ENCODE data around the gene GRIA1.

Gene GRIA1

DNA sequence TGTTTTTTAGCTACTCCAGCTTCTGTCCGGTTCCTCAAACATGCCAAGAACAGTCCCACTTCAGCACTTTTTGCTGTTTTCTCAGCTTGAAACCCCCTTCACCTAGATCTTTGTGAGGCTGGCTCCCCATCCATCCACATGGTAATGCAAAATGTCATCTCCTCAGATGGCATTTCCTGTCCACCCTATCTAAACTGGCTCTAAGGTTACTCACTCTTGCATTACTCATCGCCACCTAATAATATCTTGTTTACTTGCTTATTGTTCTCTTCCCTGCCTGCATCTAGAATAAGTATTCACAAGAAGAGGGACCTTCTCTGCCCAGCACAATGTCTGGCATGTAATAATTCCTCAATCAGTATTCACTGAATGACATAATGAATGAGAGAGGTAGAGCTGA is 328.2 kb downstream of the GRIA1 start:
- no peaks in the 10 kb centered on the region for H3K9me3 ChIP-seq (ENCODE audit: insufficient read depth, low read depth, low read length)
- H3K27me3 ChIP-seq (ENCODE audit: insufficient read depth, low read length, poor library complexity, severe bottlenecking) = no peaks in the 10 kb centered on the region
- H3K9me2 ChIP-seq (replicated peaks; ENCODE audit: low read depth, low read length) = no peaks in the 10 kb centered on the region
- H3K4me3 ChIP-seq (ENCODE audit: low read length, poor library complexity, severe bottlenecking) = no peak overlapping the region
- no peak for TF ChIP-seq EZH2phosphoT487 (IDR thresholded peaks at IDR 0.05; ENCODE audit: borderline replicate concordance)
- TF ChIP-seq, protein P1, sequence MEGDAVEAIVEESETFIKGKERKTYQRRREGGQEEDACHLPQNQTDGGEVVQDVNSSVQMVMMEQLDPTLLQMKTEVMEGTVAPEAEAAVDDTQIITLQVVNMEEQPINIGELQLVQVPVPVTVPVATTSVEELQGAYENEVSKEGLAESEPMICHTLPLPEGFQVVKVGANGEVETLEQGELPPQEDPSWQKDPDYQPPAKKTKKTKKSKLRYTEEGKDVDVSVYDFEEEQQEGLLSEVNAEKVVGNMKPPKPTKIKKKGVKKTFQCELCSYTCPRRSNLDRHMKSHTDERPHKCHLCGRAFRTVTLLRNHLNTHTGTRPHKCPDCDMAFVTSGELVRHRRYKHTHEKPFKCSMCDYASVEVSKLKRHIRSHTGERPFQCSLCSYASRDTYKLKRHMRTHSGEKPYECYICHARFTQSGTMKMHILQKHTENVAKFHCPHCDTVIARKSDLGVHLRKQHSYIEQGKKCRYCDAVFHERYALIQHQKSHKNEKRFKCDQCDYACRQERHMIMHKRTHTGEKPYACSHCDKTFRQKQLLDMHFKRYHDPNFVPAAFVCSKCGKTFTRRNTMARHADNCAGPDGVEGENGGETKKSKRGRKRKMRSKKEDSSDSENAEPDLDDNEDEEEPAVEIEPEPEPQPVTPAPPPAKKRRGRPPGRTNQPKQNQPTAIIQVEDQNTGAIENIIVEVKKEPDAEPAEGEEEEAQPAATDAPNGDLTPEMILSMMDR (conservative IDR thresholded peaks at IDR 0.05; ENCODE audit: low read length) = no peak
- no peaks in the 10 kb centered on the region for H3F3A ChIP-seq (ENCODE audit: low read depth)
- no peak overlapping the region for H2AFZ ChIP-seq (ENCODE audit: low read length)
- no peaks in the 10 kb centered on the region for H3K36me3 ChIP-seq (ENCODE audit: insufficient read depth, low read length)
- H3K4me2 ChIP-seq (ENCODE audit: low read depth, low read length, poor library complexity, severe bottlenecking) = no peak overlapping the region
- no peaks in the 10 kb centered on the region for H3K79me2 ChIP-seq (ENCODE audit: insufficient read depth, low read length)
- H4K20me1 ChIP-seq (ENCODE audit: insufficient read depth, low read length, poor library complexity, severe bottlenecking) = no peaks in the 10 kb centered on the region
- no peak overlapping the region for H3K9ac ChIP-seq (ENCODE audit: low read depth, low read length, poor library complexity, severe bottlenecking)
- H3K4me1 ChIP-seq (ENCODE audit: insufficient read depth, low read length, poor library complexity, severe bottlenecking) = no peaks in the 10 kb centered on the region

DNA sequence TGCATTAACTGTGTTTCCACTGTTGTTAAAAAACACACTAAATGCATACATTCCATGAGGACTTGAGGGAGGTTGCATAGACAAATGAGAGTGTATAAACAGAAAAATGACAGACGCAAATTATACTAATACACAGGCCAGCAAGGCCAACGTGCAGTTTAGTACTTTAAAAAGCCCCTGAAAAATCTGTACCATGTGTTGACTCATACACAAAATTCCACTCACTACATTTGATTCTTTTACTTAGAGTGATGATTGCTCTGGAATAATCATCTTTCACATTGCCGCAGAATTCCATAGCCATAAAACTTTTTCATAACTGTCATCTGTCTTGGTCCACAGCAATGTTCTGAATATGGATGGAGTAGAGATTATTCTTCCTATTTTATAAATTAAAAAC is 332.6 kb downstream of the GRIA1 start:
- TF ChIP-seq, protein P1 (conservative IDR thresholded peaks at IDR 0.05; ENCODE audit: low read length) = no peak
- no peak for TF ChIP-seq EZH2phosphoT487 (IDR thresholded peaks at IDR 0.05; ENCODE audit: borderline replicate concordance)
- Histone ChIP-seq H3F3A (ENCODE audit: low read depth) (no peaks in the 10 kb centered on the region), H3K4me2 (ENCODE audit: low read depth, low read length, poor library complexity, severe bottlenecking) (no peak overlapping the region), H3K27me3 (ENCODE audit: insufficient read depth, low read length, poor library complexity, severe bottlenecking) (no peaks in the 10 kb centered on the region), H3K4me3 (ENCODE audit: low read length, poor library complexity, severe bottlenecking) (no peak overlapping the region), H3K36me3 (ENCODE audit: insufficient read depth, low read length) (no peaks in the 10 kb centered on the region), H3K9ac (ENCODE audit: low read depth, low read length, poor library complexity, severe bottlenecking) (no peak overlapping the region), H3K9me2 (replicated peaks; ENCODE audit: low read depth, low read length) (no peaks in the 10 kb centered on the region), H3K4me1 (ENCODE audit: insufficient read depth, low read length, poor library complexity, severe bottlenecking) (peaks cover 14% of the 10 kb centered on the region), H2AFZ (ENCODE audit: low read length) (no peak overlapping the region), H4K20me1 (ENCODE audit: insufficient read depth, low read length, poor library complexity, severe bottlenecking) (no peaks in the 10 kb centered on the region), H3K79me2 (ENCODE audit: insufficient read depth, low read length) (no peaks in the 10 kb centered on the region), H3K9me3 (ENCODE audit: insufficient read depth, low read depth, low read length) (no peaks in the 10 kb centered on the region)

DNA sequence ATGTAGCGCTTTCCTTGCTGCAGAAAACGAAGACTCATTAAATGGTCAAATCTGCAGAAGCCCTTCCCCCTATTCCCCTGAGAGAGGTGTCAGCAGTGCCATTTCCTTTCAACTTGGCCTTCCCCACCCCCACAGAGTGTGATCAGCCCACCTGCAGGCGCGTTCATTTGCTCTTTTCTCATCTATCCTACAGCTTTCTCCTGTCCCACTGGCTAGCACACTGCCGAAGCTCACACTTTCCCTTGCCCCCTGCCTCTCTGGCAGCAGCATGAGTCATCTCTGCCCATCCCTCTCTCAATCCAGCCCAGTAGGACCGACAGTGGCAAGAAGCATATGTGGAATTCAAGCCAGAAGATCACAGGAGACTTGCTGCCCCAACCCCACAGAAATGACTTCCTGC is 334.4 kb downstream of the GRIA1 start:
- Histone ChIP-seq H3K4me2 (ENCODE audit: low read depth, low read length, poor library complexity, severe bottlenecking) (peak overlapping the region; percentile 65), H3K4me3 (ENCODE audit: low read length, poor library complexity, severe bottlenecking) (peak overlapping the region; percentile 57), H3K9me3 (ENCODE audit: insufficient read depth, low read depth, low read length) (no peaks in the 10 kb centered on the region), H3K9ac (ENCODE audit: low read depth, low read length, poor library complexity, severe bottlenecking) (peak overlapping the region; percentile 46), H3F3A (ENCODE audit: low read depth) (no peaks in the 10 kb centered on the region), H3K9me2 (replicated peaks; ENCODE audit: low read depth, low read length) (no peaks in the 10 kb centered on the region), H3K27me3 (ENCODE audit: insufficient read depth, low read length, poor library complexity, severe bottlenecking) (no peaks in the 10 kb centered on the region), H3K4me1 (ENCODE audit: insufficient read depth, low read length, poor library complexity, severe bottlenecking) (peaks cover 14% of the 10 kb centered on the region), H4K20me1 (ENCODE audit: insufficient read depth, low read length, poor library complexity, severe bottlenecking) (no peaks in the 10 kb centered on the region), H3K79me2 (ENCODE audit: insufficient read depth, low read length) (no peaks in the 10 kb centered on the region), H2AFZ (ENCODE audit: low read length) (peak overlapping the region; percentile 70; the same call in 1 of the 2 replicates), H3K36me3 (ENCODE audit: insufficient read depth, low read length) (no peaks in the 10 kb centered on the region)
- TF ChIP-seq, protein P1 (conservative IDR thresholded peaks at IDR 0.05; ENCODE audit: low read length) = no peak
- TF ChIP-seq EZH2phosphoT487 (IDR thresholded peaks at IDR 0.05; ENCODE audit: borderline replicate concordance) = no peak

Measured in Loucy (cell line).